CD8-positive, alpha-beta memory T cell (primary cell): ENCODE measurements around the gene RPS21. TPM values are rescaled to one million over a fixed set of nuclear protein-coding genes. Genes with fewer than 3 reads are reported as not detected.
A peak's percentile ranks its signal among the peaks of the same experiment; 100 is the strongest.

Experiments used
- CTCF ChIA-PET: fragments of 350-600 bp; sonication (Branson Sonifier 250); formaldehyde crosslinking; loops from one replicate; lab custom pipeline; 2021; ENCODE audit warnings: antibody characterized with exemption; lab: Charles Lee
- POLR2A ChIA-PET: fragments of 350-600 bp; sonication (Branson Sonifier 250); formaldehyde crosslinking; loops from one replicate; lab custom pipeline; 2021; ENCODE audit warnings: antibody characterized with exemption; lab: Charles Lee
- DNase-seq, 5 donors: peaks; one replicate each; pipeline versions ENCODE4 v3.0.0 to v3.0.0-alpha.2; 2020 to 2022; ENCODE audit warnings: mixed read lengths in 1 of 5
- H3K27ac ChIP-seq: one replicate; pipeline ENCODE4 v1.7.0; 2013; ENCODE audit warnings: low read depth, mild to moderate bottlenecking, low read length, moderate library complexity
- H3K27me3 ChIP-seq: 2 replicates; pipeline ENCODE4 v1.7.0; 2013; ENCODE audit warnings: low read length, mild to moderate bottlenecking; ENCODE audit not compliant: insufficient read depth, poor library complexity, severe bottlenecking
- H3K36me3 ChIP-seq: 2 replicates; pipeline ENCODE4 v1.7.0; 2013; ENCODE audit warnings: mild to moderate bottlenecking, low read length, moderate library complexity; ENCODE audit not compliant: insufficient read depth
- H3K4me1 ChIP-seq: 2 replicates; pipeline ENCODE4 v1.7.0; 2013; ENCODE audit warnings: mild to moderate bottlenecking, low read length, moderate library complexity; ENCODE audit not compliant: insufficient read depth
- H3K4me3 ChIP-seq: 2 replicates; pipeline ENCODE4 v1.7.0; 2013; ENCODE audit warnings: mild to moderate bottlenecking, low read length
- H3K9me3 ChIP-seq: 2 replicates; pipeline ENCODE4 v1.7.0; 2013; ENCODE audit warnings: mild to moderate bottlenecking, low read length
- H3K27ac Mint-ChIP-seq, 8 donors: one replicate each; pipeline ENCODE4 v1.8.0; 2020 to 2021; ENCODE audit warnings: mixed read lengths in 8 of 8, mild to moderate bottlenecking in 6 of 8, inconsistent platforms in 3 of 8, moderate library complexity in 3 of 8
- H3K27me3 Mint-ChIP-seq, 2 donors: one replicate each; pipeline ENCODE4 v1.8.0; 2020 to 2021; ENCODE audit warnings: mixed read lengths in 2 of 2, mild to moderate bottlenecking in 1 of 2, moderate library complexity in 1 of 2
- H3K36me3 Mint-ChIP-seq, 3 donors: one replicate each; pipeline ENCODE4 v1.8.0; 2020 to 2021; ENCODE audit warnings: mixed read lengths in 3 of 3, inconsistent platforms in 1 of 3, mild to moderate bottlenecking in 1 of 3
- H3K4me1 Mint-ChIP-seq, 3 donors: one replicate each; pipeline ENCODE4 v1.8.0; 2020 to 2021; ENCODE audit warnings: mixed read lengths in 3 of 3, inconsistent platforms in 1 of 3, mild to moderate bottlenecking in 1 of 3
- H3K4me3 Mint-ChIP-seq, 7 donors: one replicate each; pipeline ENCODE4 v1.8.0; 2020 to 2021; ENCODE audit warnings: mixed read lengths in 7 of 7, mild to moderate bottlenecking in 6 of 7, moderate library complexity in 4 of 7, inconsistent platforms in 2 of 7
- H3K9me3 Mint-ChIP-seq, 5 donors: one replicate each; pipeline ENCODE4 v1.8.0; 2020 to 2022; ENCODE audit warnings: mixed read lengths in 5 of 5, mild to moderate bottlenecking in 3 of 5, moderate library complexity in 2 of 5, inconsistent platforms in 1 of 5
- polyA plus RNA-seq: library from polyadenylated mRNA; unstranded; fragments of 300-500 nt; fragmentation: Illumina TruSeq; gene quantifications from one replicate; pipeline ENCODE4 v1.2.3, GENCODE V29; 2021
- total RNA-seq, 2 experiments: library from RNA; stranded (reverse); gene quantifications; one replicate each; pipeline ENCODE4 v1.2.3, GENCODE V29; 2021

The RPS21 gene
- total and polyA plus RNA-seq, 3 experiments from 2014 or later = 2,034 to 2,161 (median 2,072) TPM

- peaks cover 5% of the 10 kb centered on the region for H3K36me3 ChIP-seq
- Mint-ChIP-seq H3K36me3 (peaks cover 4 to 20% (median 5%) of the 10 kb centered on the region in 3 donors), H3K4me1 (peaks cover 33 to 38% (median 34%) of the 10 kb centered on the region in 3 donors), H3K9me3 (no peaks in the 10 kb centered on the region), H3K27ac (peak overlapping the region; percentile 54 to 90 (median 76)), H3K27me3 (no peaks in the 10 kb centered on the region), H3K4me3 (peak overlapping the region in 2 of 7 donors; percentile 55 to 79)
- H3K27ac ChIP-seq = no peak overlapping the region
- no peaks in the 10 kb centered on the region for H3K9me3 ChIP-seq
- no peak overlapping the region for H3K4me3 ChIP-seq
- peaks cover 19% of the 10 kb centered on the region for H3K4me1 ChIP-seq
- DNase-seq = peak; percentile 62 to 78 (median 66)
- no peaks in the 10 kb centered on the region for H3K27me3 ChIP-seq
- POLR2A ChIA-PET = interaction anchor here (0.8 kb wide), 1 partner anchor 134 kb away, joined by 3 read pairs; no protein-coding TSS in a partner anchor
- CTCF ChIA-PET = interaction anchor here (0.7 to 3.4 kb wide), 11 partner anchors 11 to 372 kb away, joined by 3 to 14 read pairs (median 5); partner anchors contain the start of gene LAMA5
Measured at GRCh38 chr20:62382306-62383198, 4.4 kb upstream of the RPS21 start.

GRCh38 chr20:62387219-62387913, 463 bp downstream of the RPS21 start:
- ChIA-PET CTCF (interaction anchor here (1.0 to 1.8 kb wide), 2 partner anchors 23 to 85 kb away, joined by 5 read pairs; partner anchors contain the start of gene ADRM1), POLR2A (interaction anchor here (1.0 to 1.5 kb wide), 2 partner anchors 20 to 409 kb away, joined by 4 read pairs; partner anchors contain the start of gene MRGBP)
- no peaks in the 10 kb centered on the region for H3K27me3 ChIP-seq
- peaks cover 9% of the 10 kb centered on the region for H3K36me3 ChIP-seq
- H3K4me3 ChIP-seq = peak overlapping the region; percentile 90
- Mint-ChIP-seq H3K4me3 (peak overlapping the region; percentile 90 to 97 (median 92)), H3K4me1 (peaks cover 44 to 58% (median 45%) of the 10 kb centered on the region in 3 donors), H3K27me3 (no peaks in the 10 kb centered on the region), H3K27ac (peak overlapping the region; percentile 90 to 98 (median 94)), H3K36me3 (peaks cover 0 to 55% (median 4%) of the 10 kb centered on the region in 3 donors), H3K9me3 (no peaks in the 10 kb centered on the region)
- no peak for DNase-seq
- peak overlapping the region; percentile 88 for H3K27ac ChIP-seq
- no peaks in the 10 kb centered on the region for H3K9me3 ChIP-seq
- peaks cover 32% of the 10 kb centered on the region for H3K4me1 ChIP-seq

- Mint-ChIP-seq H3K9me3 (no peaks in the 10 kb centered on the region), H3K27me3 (no peaks in the 10 kb centered on the region), H3K4me1 (peaks cover 38 to 53% (median 41%) of the 10 kb centered on the region in 3 donors), H3K4me3 (peak overlapping the region; percentile 90 to 97 (median 92)), H3K36me3 (peaks cover 0 to 57% (median 4%) of the 10 kb centered on the region in 3 donors), H3K27ac (peak overlapping the region; percentile 90 to 98 (median 94))
- H3K4me3 ChIP-seq = peak overlapping the region; percentile 90
- no peak for DNase-seq
- no peaks in the 10 kb centered on the region for H3K9me3 ChIP-seq
- peaks cover 9% of the 10 kb centered on the region for H3K36me3 ChIP-seq
- peak overlapping the region; percentile 88 for H3K27ac ChIP-seq
- peaks cover 26% of the 10 kb centered on the region for H3K4me1 ChIP-seq
- CTCF ChIA-PET = interaction anchor here (1.8 kb wide), 1 partner anchor 22 kb away, joined by 5 read pairs; no protein-coding TSS in a partner anchor
- no peaks in the 10 kb centered on the region for H3K27me3 ChIP-seq
- POLR2A ChIA-PET = no interaction called here
Measured at GRCh38 chr20:62387933-62388635, 1.2 kb downstream of the RPS21 start.

GRCh38 chr20:62388839-62389600, 2.1 kb downstream of the RPS21 start:
- H3K9me3 ChIP-seq = no peaks in the 10 kb centered on the region
- ChIA-PET POLR2A (no interaction called here), CTCF (no interaction called here)
- Mint-ChIP-seq H3K27ac (peak overlapping the region in 6 of 8 donors; percentile 29 to 95 (median 92)), H3K4me1 (peaks cover 35 to 49% (median 39%) of the 10 kb centered on the region in 3 donors), H3K27me3 (no peaks in the 10 kb centered on the region), H3K36me3 (peaks cover 0 to 64% (median 4%) of the 10 kb centered on the region in 3 donors), H3K9me3 (no peaks in the 10 kb centered on the region), H3K4me3 (peak overlapping the region; percentile 90 to 97 (median 92))
- no peaks in the 10 kb centered on the region for H3K27me3 ChIP-seq
- H3K4me1 ChIP-seq = peaks cover 26% of the 10 kb centered on the region
- no peak overlapping the region for H3K27ac ChIP-seq
- no peak overlapping the region for H3K4me3 ChIP-seq
- no peak for DNase-seq
- H3K36me3 ChIP-seq = peaks cover 9% of the 10 kb centered on the region

- POLR2A ChIA-PET = no interaction called here
- no peaks in the 10 kb centered on the region for H3K9me3 ChIP-seq
- H3K27me3 Mint-ChIP-seq = no peaks in the 10 kb centered on the region
- no peak overlapping the region for H3K27ac ChIP-seq
- CTCF ChIA-PET = no interaction called here
- peaks cover 26% of the 10 kb centered on the region for H3K4me1 ChIP-seq
- peaks cover 35 to 49% (median 39%) of the 10 kb centered on the region in 3 donors for H3K4me1 Mint-ChIP-seq
- peak overlapping the region in 2 of 8 donors; percentile 47 to 95 for H3K27ac Mint-ChIP-seq
- peaks cover 9% of the 10 kb centered on the region for H3K36me3 ChIP-seq
- H3K4me3 ChIP-seq = no peak overlapping the region
- no peaks in the 10 kb centered on the region for H3K9me3 Mint-ChIP-seq
- H3K4me3 Mint-ChIP-seq = peak overlapping the region in 2 of 7 donors; percentile 56 to 97
- DNase-seq = no peak
- H3K27me3 ChIP-seq = no peaks in the 10 kb centered on the region
- H3K36me3 Mint-ChIP-seq = peaks cover 0 to 68% (median 4%) of the 10 kb centered on the region in 3 donors
Measured at GRCh38 chr20:62389601-62390087, 2.7 kb downstream of the RPS21 start.

GRCh38 chr20:62390317-62391164, 3.6 kb downstream of the RPS21 start:
- Histone ChIP-seq H3K4me1 (peaks cover 20% of the 10 kb centered on the region), H3K27ac (no peak overlapping the region), H3K36me3 (peaks cover 9% of the 10 kb centered on the region), H3K4me3 (no peak overlapping the region), H3K9me3 (no peaks in the 10 kb centered on the region), H3K27me3 (no peaks in the 10 kb centered on the region)
- ChIA-PET POLR2A (interaction anchor here (0.8 kb wide), 1 partner anchor 15 kb away, joined by 3 read pairs; no protein-coding TSS in a partner anchor), CTCF (no interaction called here)
- Mint-ChIP-seq H3K27ac (peak overlapping the region in 4 of 8 donors; percentile 14 to 70 (median 52)), H3K9me3 (no peaks in the 10 kb centered on the region), H3K27me3 (no peaks in the 10 kb centered on the region), H3K4me1 (peaks cover 29 to 42% (median 32%) of the 10 kb centered on the region in 3 donors), H3K36me3 (peaks cover 0 to 71% (median 4%) of the 10 kb centered on the region in 3 donors), H3K4me3 (peak overlapping the region in 1 of 7 donors; percentile 97)
- no peak for DNase-seq
